Right lobe of liver (tissue), 6 donors: ENCODE results near the gene THSD7B. TPM values are rescaled to one million over a fixed set of nuclear protein-coding genes. Genes with fewer than 3 reads are reported as not detected.
"Not testable (repeated sequence)": the region's sequence is repeated elsewhere in the genome, so short reads cannot be mapped to it uniquely, and the experiment has no call there.

Experiments
- ATAC-seq, 4 donors: fragments of 200-7000 bp; cut with Tn5 transposase; one replicate each; pipeline ENCODE4 v1.9.1; 2020; ENCODE audit warnings: mild to moderate bottlenecking in 4 of 4, moderate library complexity in 4 of 4
- DNase-seq, 3 donors: peaks; one replicate each; pipeline ENCODE4 v3.0.0-alpha.2; 2020
- H3K27ac ChIP-seq, 3 donors: fragments of 200-600 bp; one replicate each; pipeline ENCODE4 v1.8.0; 2022
- H3K27me3 ChIP-seq, 2 donors: fragments of 200-600 bp; one replicate each; pipeline ENCODE4 v1.8.0; 2022
- H3K36me3 ChIP-seq, 4 donors: fragments of 200-600 bp; sonication (generic) in 1 of 4; one replicate each; pipeline versions ENCODE4 v1.5.1 to v1.8.0; 2017 to 2022; ENCODE audit warnings: control low read depth in 1 of 4
- H3K4me1 ChIP-seq, 4 donors: fragments of 200-600 bp; sonication (generic) in 1 of 4; one replicate each; pipeline versions ENCODE4 v1.5.1 to v1.8.0; 2017 to 2022; ENCODE audit warnings: control low read depth in 1 of 4
- H3K4me3 ChIP-seq, 3 donors: fragments of 200-600 bp; one replicate each; pipeline ENCODE4 v1.8.0; 2022
- H3K9me3 ChIP-seq, 4 donors: fragments of 200-600 bp; sonication (generic) in 1 of 4; one replicate each; pipeline versions ENCODE4 v1.5.1 to v1.8.0; 2017 to 2022; ENCODE audit warnings: control low read depth in 1 of 4
- POLR2A ChIP-seq: fragments of 450-650 bp; IDR thresholded peaks from one replicate; pipeline ENCODE4 v1.6.1; 2017; ENCODE audit warnings: antibody characterized with exemption, mild to moderate bottlenecking
- WGBS: methylation state at CpG from one replicate; pipeline ENCODE4 v1.1.6; 2018; ENCODE audit warnings: low coverage, low lambda C conversion rate; ENCODE audit not compliant: insufficient coverage; ENCODE audit errors: missing lambda C conversion rate; 5-methylcytosine and 5-hydroxymethylcytosine counted together
- intact Hi-C, 2 donors: fragments of 100-400 bp; cut with DNase I; formaldehyde crosslinking; loops; one replicate each; pipeline versions ENCODE4 v1.11.2 to v1.14.1; 2022
- total RNA-seq, 6 experiments: library from RNA; depleted of rRNA in 2 of 6; stranded (reverse); fragments of >200 nt in 2 of 6; fragmentation: NEBNext Ultra II Directional in 3 of 6; extraction: Animal tissue kit (Norgen Biotek cat#: 25700) in 3 of 6; gene quantifications; one replicate each; pipeline versions ENCODE4 v1.1.0 to v1.2.4, GENCODE V29; 2016 to 2023
- TF ChIP-seq, protein P1 (sequence below), 4 donors: fragments of 200-600 bp in 3 of 4; fragments of 450-650 bp in 1 of 4; IDR thresholded peaks; one replicate each; pipeline versions ENCODE4 v1.5.1 to v1.8.0; 2016 to 2022; ENCODE audit warnings: antibody characterized with exemption in 4 of 4, mild to moderate bottlenecking in 2 of 4
- donor health status: DM: no; HTN: yes; CAD: no.
- donor health status: DM: no; HTN: no; CAD: no.
- donor health status: DM: no; HTN: no; CAD: no.
- donor health status: DM: no; HTN: yes; CAD: no.
- donor health status: DM: no; HTN: yes; CAD: no.

THSD7B gene
- total RNA-seq, 6 experiments from 2014 or later: 0.07 to 0.89 (median 0.24) TPM

DNA sequence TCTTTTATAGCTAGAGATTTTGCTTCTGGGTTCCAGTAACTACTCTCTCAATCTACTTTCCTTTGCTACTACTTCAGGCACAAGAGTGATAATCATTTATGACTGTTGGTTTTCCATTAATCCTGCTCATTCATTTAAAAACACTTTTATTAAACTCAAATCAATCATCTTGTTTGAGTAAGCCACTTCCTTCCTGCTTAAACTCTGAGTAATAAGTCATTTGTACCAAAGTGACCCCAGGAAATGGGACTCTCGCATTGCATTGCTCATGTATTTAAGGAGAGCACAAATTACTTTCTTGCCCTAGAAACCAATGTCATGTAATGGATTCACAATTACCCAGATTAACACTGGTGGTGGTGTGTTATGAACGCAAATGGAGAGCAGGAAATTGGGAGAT, 928.2 kb downstream of the THSD7B start:
- intact Hi-C loops: no loop called here
- WGBS: 12% methylated on average over 2 of the region's 2 CpGs
- Histone ChIP-seq H3K27ac (no peak overlapping the region), H3K4me1 (no peaks in the 10 kb centered on the region), H3K9me3 (no peaks in the 10 kb centered on the region), H3K4me3 (no peak overlapping the region), H3K27me3 (no peaks in the 10 kb centered on the region), H3K36me3 (no peaks in the 10 kb centered on the region)
- ATAC-seq (no peak), DNase-seq (no peak)
- no peak for TF ChIP-seq POLR2A
- TF ChIP-seq, protein P1, sequence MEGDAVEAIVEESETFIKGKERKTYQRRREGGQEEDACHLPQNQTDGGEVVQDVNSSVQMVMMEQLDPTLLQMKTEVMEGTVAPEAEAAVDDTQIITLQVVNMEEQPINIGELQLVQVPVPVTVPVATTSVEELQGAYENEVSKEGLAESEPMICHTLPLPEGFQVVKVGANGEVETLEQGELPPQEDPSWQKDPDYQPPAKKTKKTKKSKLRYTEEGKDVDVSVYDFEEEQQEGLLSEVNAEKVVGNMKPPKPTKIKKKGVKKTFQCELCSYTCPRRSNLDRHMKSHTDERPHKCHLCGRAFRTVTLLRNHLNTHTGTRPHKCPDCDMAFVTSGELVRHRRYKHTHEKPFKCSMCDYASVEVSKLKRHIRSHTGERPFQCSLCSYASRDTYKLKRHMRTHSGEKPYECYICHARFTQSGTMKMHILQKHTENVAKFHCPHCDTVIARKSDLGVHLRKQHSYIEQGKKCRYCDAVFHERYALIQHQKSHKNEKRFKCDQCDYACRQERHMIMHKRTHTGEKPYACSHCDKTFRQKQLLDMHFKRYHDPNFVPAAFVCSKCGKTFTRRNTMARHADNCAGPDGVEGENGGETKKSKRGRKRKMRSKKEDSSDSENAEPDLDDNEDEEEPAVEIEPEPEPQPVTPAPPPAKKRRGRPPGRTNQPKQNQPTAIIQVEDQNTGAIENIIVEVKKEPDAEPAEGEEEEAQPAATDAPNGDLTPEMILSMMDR (IDR thresholded peaks at IDR 0.05): no peak

GRCh38 chr2:137696916-137697315, 931.6 kb downstream of the THSD7B start:
- TF ChIP-seq, protein P1 (IDR thresholded peaks at IDR 0.05): no peak
- TF ChIP-seq POLR2A: no peak
- ATAC-seq (no peak), DNase-seq (no peak)
- Histone ChIP-seq H3K9me3 (no peaks in the 10 kb centered on the region), H3K36me3 (no peaks in the 10 kb centered on the region), H3K27ac (no peak overlapping the region), H3K4me1 (no peaks in the 10 kb centered on the region), H3K27me3 (no peaks in the 10 kb centered on the region), H3K4me3 (no peak overlapping the region)
- 50% methylated on average over 1 of the region's 1 CpG for WGBS
- intact Hi-C loops: no loop called here

DNA sequence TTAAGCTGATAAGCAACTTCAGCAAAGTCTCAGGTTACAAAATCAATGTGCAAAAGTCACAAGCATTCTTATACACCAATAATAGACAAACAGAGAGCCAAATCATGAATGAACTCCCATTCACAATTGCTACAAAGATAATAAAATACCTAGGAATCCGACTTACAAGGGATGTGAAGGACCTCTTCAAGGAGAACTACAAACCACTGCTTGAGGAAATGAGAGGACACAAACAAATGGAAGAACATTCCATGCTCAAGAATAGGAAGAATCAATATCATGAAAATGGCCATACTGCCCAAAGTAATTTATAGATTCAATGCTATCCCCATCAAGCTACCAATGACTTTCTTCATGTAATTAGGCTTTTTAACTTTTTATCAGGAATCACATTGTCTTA, 934.9 kb downstream of the THSD7B start:
- H3K36me3 ChIP-seq, H3K27ac ChIP-seq, H3K4me1 ChIP-seq, ATAC-seq, DNase-seq, intact Hi-C loops, H3K9me3 ChIP-seq, H3K27me3 ChIP-seq, H3K4me3 ChIP-seq: not testable (repeated sequence)
- WGBS: 38% methylated on average over 1 of the region's 1 CpG

DNA sequence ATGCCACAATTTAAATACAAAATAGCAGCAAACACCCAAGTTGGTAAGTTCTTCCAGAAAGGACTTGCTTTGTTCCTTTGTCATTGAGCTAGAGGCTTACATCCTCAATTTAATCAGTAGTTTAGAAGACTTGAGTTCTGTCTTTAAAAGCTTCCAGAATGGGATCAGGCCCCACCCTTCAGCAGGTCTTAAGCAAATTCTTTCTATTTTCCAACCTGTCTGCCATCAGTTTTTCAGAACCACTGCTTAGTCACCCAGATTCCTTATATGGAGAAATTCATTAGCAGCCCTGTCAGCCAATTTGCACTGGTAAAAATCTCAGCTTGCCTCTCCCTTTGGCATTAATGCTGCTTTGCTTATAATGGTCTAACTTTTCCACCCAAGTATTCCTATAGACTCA, 935.3 kb downstream of the THSD7B start:
- DNase-seq (no peak), ATAC-seq (no peak)
- Histone ChIP-seq H3K27ac (no peak overlapping the region), H3K4me3 (no peak overlapping the region), H3K4me1 (no peaks in the 10 kb centered on the region), H3K9me3 (no peaks in the 10 kb centered on the region), H3K27me3 (no peaks in the 10 kb centered on the region), H3K36me3 (no peaks in the 10 kb centered on the region)
- TF ChIP-seq, protein P1 (IDR thresholded peaks at IDR 0.05): no peak
- TF ChIP-seq POLR2A: no peak
- intact Hi-C loops: no loop called here

GRCh38 chr2:137705296-137705695, 940.0 kb downstream of the THSD7B start:
- Histone ChIP-seq H3K36me3 (no peaks in the 10 kb centered on the region), H3K9me3 (no peaks in the 10 kb centered on the region), H3K27me3 (no peaks in the 10 kb centered on the region), H3K4me3 (no peak overlapping the region), H3K27ac (no peak overlapping the region), H3K4me1 (no peaks in the 10 kb centered on the region)
- TF ChIP-seq POLR2A: no peak
- TF ChIP-seq, protein P1 (IDR thresholded peaks at IDR 0.05): no peak
- DNase-seq (no peak), ATAC-seq (no peak)
- intact Hi-C loops: no loop called here
- 45% methylated on average over 4 of the region's 4 CpGs for WGBS
